GM18511 (cell line): ENCODE data around the gene NF1.
"Not testable (repeated sequence)": the region's sequence is repeated elsewhere in the genome, so short reads cannot be mapped to it uniquely, and the experiment has no call there.

ENCODE experiments used
- ATAC-seq: cut with Tn5 transposase; IDR thresholded peaks from one replicate; pipeline ENCODE4 v1.9.1; 2021; ENCODE audit warnings: mild to moderate bottlenecking, moderate library complexity; ENCODE audit not compliant: unreplicated experiment

Gene NF1

GRCh38 chr17:31130286-31131224, 35.8 kb downstream of the NF1 start:
- ATAC-seq = no peak

- ATAC-seq = no peak
These were observed 36.5 kb downstream of the NF1 start for GRCh38 chr17:31131299-31131698.

- ATAC-seq = no peak
These were observed 38.2 kb downstream of the NF1 start for GRCh38 chr17:31132977-31133376.

GRCh38 chr17:31134576-31134975, 39.8 kb downstream of the NF1 start:
- ATAC-seq = no peak

- ATAC-seq = no peak
These were observed 41.5 kb downstream of the NF1 start for GRCh38 chr17:31136319-31136718.

- no peak for ATAC-seq
These were observed 45.3 kb downstream of the NF1 start for GRCh38 chr17:31140111-31140510.

GRCh38 chr17:31144428-31144827, 49.7 kb downstream of the NF1 start:
- no peak for ATAC-seq

GRCh38 chr17:31144836-31145235, 50.1 kb downstream of the NF1 start:
- no peak for ATAC-seq

GRCh38 chr17:31147507-31148202, 52.9 kb downstream of the NF1 start:
- no peak for ATAC-seq

- ATAC-seq = no peak
These were observed 53.4 kb downstream of the NF1 start for GRCh38 chr17:31148205-31148604.

- no peak for ATAC-seq
These were observed 57.5 kb downstream of the NF1 start for GRCh38 chr17:31152271-31152670.

- ATAC-seq = no peak
These were observed 60.5 kb downstream of the NF1 start for GRCh38 chr17:31155208-31155810.

GRCh38 chr17:31156326-31156725, 61.5 kb downstream of the NF1 start:
- no peak for ATAC-seq

- ATAC-seq = not testable (repeated sequence)
These were observed 62.1 kb downstream of the NF1 start for GRCh38 chr17:31156864-31157263.

GRCh38 chr17:31158746-31159377, 64.1 kb downstream of the NF1 start:
- no peak for ATAC-seq

GRCh38 chr17:31163091-31163781, 68.5 kb downstream of the NF1 start:
- no peak for ATAC-seq

GRCh38 chr17:31167111-31167510, 72.3 kb downstream of the NF1 start:
- ATAC-seq = no peak

GRCh38 chr17:31171701-31172100, 76.9 kb downstream of the NF1 start:
- no peak for ATAC-seq

- ATAC-seq = no peak
These were observed 77.6 kb downstream of the NF1 start for GRCh38 chr17:31172388-31172787.

GRCh38 chr17:31174215-31174614, 79.4 kb downstream of the NF1 start:
- no peak for ATAC-seq

GRCh38 chr17:31175237-31175636, 80.5 kb downstream of the NF1 start:
- no peak for ATAC-seq
